HEK293 (cell line): ENCODE results near the gene LPP.

Experiments used
- RBAK ChIP-seq: fragments of 450-650 bp; formaldehyde crosslinking; IDR thresholded peaks from 2 replicates; pipeline ENCODE4 v1.5.1; 2016; ENCODE audit warnings: missing biosample characterization, missing genetic modification characterization
- ZBTB7A ChIP-seq: fragments of 450-650 bp; formaldehyde crosslinking; IDR thresholded peaks from 2 replicates; pipeline ENCODE4 v1.5.1; 2016; ENCODE audit warnings: low read depth, missing biosample characterization, missing genetic modification characterization
- ZFP41 ChIP-seq: fragments of 450-650 bp; formaldehyde crosslinking; IDR thresholded peaks from 2 replicates; pipeline ENCODE4 v1.5.1; 2016; ENCODE audit warnings: missing biosample characterization, missing genetic modification characterization, borderline replicate concordance
- ZNF621 ChIP-seq: fragments of 450-650 bp; formaldehyde crosslinking; IDR thresholded peaks from 2 replicates; pipeline ENCODE4 v1.5.1; 2017; ENCODE audit warnings: missing biosample characterization, missing genetic modification characterization
- TF ChIP-seq, protein P1 (sequence below): fragments of 450-650 bp; formaldehyde crosslinking; IDR thresholded peaks from 2 replicates; pipeline ENCODE4 v1.5.1; 2016; ENCODE audit warnings: missing biosample characterization, missing genetic modification characterization

DNA sequence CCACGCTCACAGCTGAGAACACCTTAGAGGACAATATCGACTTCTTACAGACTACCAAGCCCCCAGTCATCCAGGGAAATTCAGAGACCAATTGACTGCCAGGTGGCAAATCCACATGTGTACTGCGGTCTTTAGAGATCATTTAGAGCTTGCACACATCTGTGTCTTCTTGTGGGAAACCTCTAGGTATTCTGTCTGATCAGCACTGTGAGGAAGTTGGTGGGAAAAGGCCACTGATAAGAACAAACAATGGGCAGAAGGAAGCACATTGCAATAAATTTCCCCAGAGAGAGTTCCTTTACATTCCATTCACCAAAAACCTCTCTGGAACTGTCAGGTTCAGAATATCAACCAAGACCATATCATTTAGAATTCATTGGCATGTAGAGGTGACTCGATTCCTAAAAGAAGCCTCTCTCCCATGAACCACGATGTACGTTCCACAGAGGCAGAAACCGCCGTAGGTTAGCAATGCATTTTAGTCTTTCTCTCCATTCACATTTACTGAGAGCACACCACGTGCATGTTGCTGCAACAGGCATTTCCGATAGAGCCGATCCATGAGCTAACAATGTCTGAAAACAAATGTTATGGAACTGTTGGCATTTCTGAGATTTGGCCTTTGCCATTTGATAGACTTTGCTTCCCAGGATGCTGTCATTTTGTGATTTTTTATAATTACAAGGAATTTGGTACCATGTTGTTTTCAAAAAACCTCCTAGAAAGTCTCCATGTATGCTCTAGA is 730.5 kb downstream of the LPP start:
- TF ChIP-seq, protein P1, sequence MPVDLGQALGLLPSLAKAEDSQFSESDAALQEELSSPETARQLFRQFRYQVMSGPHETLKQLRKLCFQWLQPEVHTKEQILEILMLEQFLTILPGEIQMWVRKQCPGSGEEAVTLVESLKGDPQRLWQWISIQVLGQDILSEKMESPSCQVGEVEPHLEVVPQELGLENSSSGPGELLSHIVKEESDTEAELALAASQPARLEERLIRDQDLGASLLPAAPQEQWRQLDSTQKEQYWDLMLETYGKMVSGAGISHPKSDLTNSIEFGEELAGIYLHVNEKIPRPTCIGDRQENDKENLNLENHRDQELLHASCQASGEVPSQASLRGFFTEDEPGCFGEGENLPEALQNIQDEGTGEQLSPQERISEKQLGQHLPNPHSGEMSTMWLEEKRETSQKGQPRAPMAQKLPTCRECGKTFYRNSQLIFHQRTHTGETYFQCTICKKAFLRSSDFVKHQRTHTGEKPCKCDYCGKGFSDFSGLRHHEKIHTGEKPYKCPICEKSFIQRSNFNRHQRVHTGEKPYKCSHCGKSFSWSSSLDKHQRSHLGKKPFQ, result no peak
- TF ChIP-seq ZBTB7A (tag by site-specific recombination) (no peak), RBAK (tag by site-specific recombination) (no peak), ZFP41 (tag by site-specific recombination) (no peak), ZNF621 (tag by site-specific recombination) (no peak)
